Body of pancreas (tissue), 4 donors: ENCODE data around the gene FUT8.

Experiments used
- CTCF ChIP-seq, 7 experiments: fragments of 450-650 bp in 4 of 7; fragments of 200-600 bp in 3 of 7; sonication (generic) in 3 of 7; IDR thresholded peaks; one replicate each; pipeline ENCODE4 v1.5.1; 2016 to 2019; ENCODE audit warnings: antibody characterized with exemption in 7 of 7
- POLR2A ChIP-seq, 3 donors: fragments of 450-650 bp; IDR thresholded peaks; one replicate each; pipeline ENCODE4 v1.6.1; 2016; ENCODE audit warnings: antibody characterized with exemption in 3 of 3, mild to moderate bottlenecking in 2 of 3

GRCh38 chr14:65411656-65412031 lies 886 bp upstream of the FUT8 start:
- peak; percentile 10 to 77 (median 65) for TF ChIP-seq POLR2A (IDR thresholded peaks at IDR 0.05)
- peak in 1 of 7 experiments; percentile 6 for TF ChIP-seq CTCF (IDR thresholded peaks at IDR 0.05)
